Measurements from ENCODE around the gene PRLR.

PRLR gene

GRCh38 chr5:35162848-35163709, 67.2 kb downstream of the PRLR start:
- no peaks in the 10 kb centered on the region for H3F3A ChIP-seq (ENCODE audit: control insufficient read depth, insufficient read depth)
- no peaks in the 10 kb centered on the region for H3K79me2 ChIP-seq (ENCODE audit: control insufficient read depth, low read length)
- H4K20me1 ChIP-seq (ENCODE audit: control insufficient read depth, insufficient read depth, low read depth, low read length), result no peaks in the 10 kb centered on the region
- H3K4me1 ChIP-seq (ENCODE audit: control insufficient read depth, low read length), result no peaks in the 10 kb centered on the region
- H3K27me3 ChIP-seq (ENCODE audit: control insufficient read depth, low read length), result no peaks in the 10 kb centered on the region
- H3K4me3 ChIP-seq (ENCODE audit: low read length), result no peak overlapping the region
- no peak overlapping the region for H3K27ac ChIP-seq (ENCODE audit: low read depth, low read length)
- no peak overlapping the region for H3K4me2 ChIP-seq (ENCODE audit: low read length)
- H3K9me2 ChIP-seq (replicated peaks; ENCODE audit: control insufficient read depth, low read length), result no peaks in the 10 kb centered on the region
- TF ChIP-seq EZH2phosphoT487 (IDR thresholded peaks at IDR 0.05; ENCODE audit: borderline replicate concordance, low read length), result no peak
- TF ChIP-seq CTCF (IDR thresholded peaks at IDR 0.05; ENCODE audit: low read depth, low read length, poor library complexity, severe bottlenecking), result no peak
- no peaks in the 10 kb centered on the region for H3K9me3 ChIP-seq (ENCODE audit: control insufficient read depth, insufficient read depth, low read length)
- H3K36me3 ChIP-seq (ENCODE audit: control insufficient read depth, low read length), result no peaks in the 10 kb centered on the region

GRCh38 chr5:35161652-35162273, 68.5 kb downstream of the PRLR start:
- no peaks in the 10 kb centered on the region for H3K27me3 ChIP-seq (ENCODE audit: control insufficient read depth, low read length)
- H3K4me1 ChIP-seq (ENCODE audit: control insufficient read depth, low read length), result no peaks in the 10 kb centered on the region
- no peak for TF ChIP-seq CTCF (IDR thresholded peaks at IDR 0.05; ENCODE audit: low read depth, low read length, poor library complexity, severe bottlenecking)
- no peak for TF ChIP-seq EZH2phosphoT487 (IDR thresholded peaks at IDR 0.05; ENCODE audit: borderline replicate concordance, low read length)
- no peaks in the 10 kb centered on the region for H4K20me1 ChIP-seq (ENCODE audit: control insufficient read depth, insufficient read depth, low read depth, low read length)
- no peaks in the 10 kb centered on the region for H3K9me3 ChIP-seq (ENCODE audit: control insufficient read depth, insufficient read depth, low read length)
- H3K4me3 ChIP-seq (ENCODE audit: low read length), result no peak overlapping the region
- H3K4me2 ChIP-seq (ENCODE audit: low read length), result no peak overlapping the region
- H3K36me3 ChIP-seq (ENCODE audit: control insufficient read depth, low read length), result no peaks in the 10 kb centered on the region
- no peak overlapping the region for H3K27ac ChIP-seq (ENCODE audit: low read depth, low read length)
- H3K79me2 ChIP-seq (ENCODE audit: control insufficient read depth, low read length), result no peaks in the 10 kb centered on the region
- no peaks in the 10 kb centered on the region for H3K9me2 ChIP-seq (replicated peaks; ENCODE audit: control insufficient read depth, low read length)
- no peaks in the 10 kb centered on the region for H3F3A ChIP-seq (ENCODE audit: control insufficient read depth, insufficient read depth)

- no peak overlapping the region for H3K4me3 ChIP-seq (ENCODE audit: low read length)
- no peak overlapping the region for H3K27ac ChIP-seq (ENCODE audit: low read depth, low read length)
- H3K9me2 ChIP-seq (replicated peaks; ENCODE audit: control insufficient read depth, low read length), result no peaks in the 10 kb centered on the region
- H3K79me2 ChIP-seq (ENCODE audit: control insufficient read depth, low read length), result no peaks in the 10 kb centered on the region
- no peaks in the 10 kb centered on the region for H4K20me1 ChIP-seq (ENCODE audit: control insufficient read depth, insufficient read depth, low read depth, low read length)
- no peaks in the 10 kb centered on the region for H3K4me1 ChIP-seq (ENCODE audit: control insufficient read depth, low read length)
- no peaks in the 10 kb centered on the region for H3K27me3 ChIP-seq (ENCODE audit: control insufficient read depth, low read length)
- no peaks in the 10 kb centered on the region for H3K36me3 ChIP-seq (ENCODE audit: control insufficient read depth, low read length)
- H3F3A ChIP-seq (ENCODE audit: control insufficient read depth, insufficient read depth), result no peaks in the 10 kb centered on the region
- H3K9me3 ChIP-seq (ENCODE audit: control insufficient read depth, insufficient read depth, low read length), result no peaks in the 10 kb centered on the region
- TF ChIP-seq EZH2phosphoT487 (IDR thresholded peaks at IDR 0.05; ENCODE audit: borderline replicate concordance, low read length), result no peak
- TF ChIP-seq CTCF (IDR thresholded peaks at IDR 0.05; ENCODE audit: low read depth, low read length, poor library complexity, severe bottlenecking), result no peak
- H3K4me2 ChIP-seq (ENCODE audit: low read length), result no peak overlapping the region
These were observed 69.7 kb downstream of the PRLR start for GRCh38 chr5:35160486-35161116.

Data from DOHH2 (cell line).